Stimulated activated memory B cell treated with anti-CD40 and anti-IgM and Interleukin-4, amounts not matched to agents 10 μg/mL and 1 μg/mL and 100 μg/mL, for 72 hours (primary cell): ENCODE measurements around the gene TBL1XR1.
"Not testable (repeated sequence)": the region's sequence is repeated elsewhere in the genome, so short reads cannot be mapped to it uniquely, and the experiment has no call there.

Source experiments
- ATAC-seq: fragments of 150-1000 bp; cut with Tn5 transposase; 2 replicates; pipeline ENCODE4 v1.10.0; 2021
- H3K27ac Mint-ChIP-seq: one replicate; pipeline ENCODE4 v1.8.0; 2022; ENCODE audit warnings: mild to moderate bottlenecking, mixed read lengths
- H3K27me3 Mint-ChIP-seq: one replicate; pipeline ENCODE4 v1.8.0; 2022; ENCODE audit warnings: mixed read lengths
- H3K36me3 Mint-ChIP-seq: one replicate; pipeline ENCODE4 v1.8.0; 2022; ENCODE audit warnings: mixed read lengths
- H3K4me1 Mint-ChIP-seq: one replicate; pipeline ENCODE4 v1.8.0; 2022; ENCODE audit warnings: mixed read lengths
- H3K4me3 Mint-ChIP-seq: one replicate; pipeline ENCODE4 v1.8.0; 2022; ENCODE audit warnings: mild to moderate bottlenecking, moderate library complexity, mixed read lengths
- H3K9me3 Mint-ChIP-seq: one replicate; pipeline ENCODE4 v1.8.0; 2022; ENCODE audit warnings: mixed read lengths

TBL1XR1 gene

GRCh38 chr3:177147790-177148189, 49.5 kb downstream of the TBL1XR1 start:
- Mint-ChIP-seq H3K27me3 (no peaks in the 10 kb centered on the region), H3K9me3 (no peaks in the 10 kb centered on the region), H3K4me1 (peaks cover 74% of the 10 kb centered on the region), H3K27ac (peak overlapping the region; percentile 77), H3K4me3 (no peak overlapping the region), H3K36me3 (peaks cover 11% of the 10 kb centered on the region)
- no peak for ATAC-seq

DNA sequence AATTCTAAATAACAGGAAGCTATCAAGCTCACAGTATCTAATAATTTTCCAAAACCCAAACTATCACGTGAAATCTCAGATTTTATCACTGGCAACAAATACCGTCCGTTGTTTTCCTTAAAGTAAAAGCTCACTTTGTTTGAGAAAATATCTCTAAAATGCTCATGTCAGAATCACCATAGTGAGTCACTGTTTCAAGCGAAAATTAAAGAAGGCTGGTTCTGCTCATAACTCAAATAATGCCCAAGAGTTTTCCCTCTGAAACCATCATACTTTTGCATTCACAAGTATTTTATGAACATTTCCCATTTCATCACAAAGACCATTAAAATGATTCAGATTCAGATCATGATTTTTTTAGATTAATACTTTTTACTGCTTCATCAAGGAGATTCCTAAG, 50.6 kb downstream of the TBL1XR1 start:
- Mint-ChIP-seq H3K36me3 (peaks cover 11% of the 10 kb centered on the region), H3K9me3 (no peaks in the 10 kb centered on the region), H3K27me3 (no peaks in the 10 kb centered on the region), H3K27ac (peak overlapping the region; percentile 77), H3K4me1 (peaks cover 72% of the 10 kb centered on the region), H3K4me3 (no peak overlapping the region)
- no peak for ATAC-seq

GRCh38 chr3:177145954-177146353, 51.3 kb downstream of the TBL1XR1 start:
- peaks cover 11% of the 10 kb centered on the region for H3K36me3 Mint-ChIP-seq
- no peak for ATAC-seq
- H3K9me3 Mint-ChIP-seq, result no peaks in the 10 kb centered on the region
- H3K27me3 Mint-ChIP-seq, result no peaks in the 10 kb centered on the region
- no peak overlapping the region for H3K4me3 Mint-ChIP-seq
- H3K27ac Mint-ChIP-seq, result peak overlapping the region; percentile 77
- H3K4me1 Mint-ChIP-seq, result peaks cover 67% of the 10 kb centered on the region

DNA sequence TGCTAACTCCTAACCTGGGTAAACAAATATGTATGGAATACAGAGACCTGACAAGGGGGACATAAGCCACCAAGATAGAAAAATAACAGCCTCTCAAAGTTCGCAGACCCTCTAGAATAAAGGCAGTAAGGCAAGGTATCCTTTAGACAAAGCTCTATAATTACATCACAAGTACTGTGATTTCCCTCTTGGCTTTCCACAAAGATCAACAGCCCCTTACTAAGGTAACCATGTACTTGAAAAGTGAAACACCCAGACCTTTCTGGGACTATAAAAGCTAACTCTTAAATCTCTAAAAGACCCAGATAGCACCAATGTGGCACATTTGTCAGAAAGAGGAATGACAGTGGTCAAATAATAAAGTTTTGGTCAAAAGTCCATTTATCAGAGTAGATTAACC, 51.9 kb downstream of the TBL1XR1 start:
- peaks cover 61% of the 10 kb centered on the region for H3K4me1 Mint-ChIP-seq
- H3K27me3 Mint-ChIP-seq, result no peaks in the 10 kb centered on the region
- ATAC-seq, result peak; percentile 50
- H3K4me3 Mint-ChIP-seq, result peak overlapping the region; percentile 45
- peaks cover 11% of the 10 kb centered on the region for H3K36me3 Mint-ChIP-seq
- no peaks in the 10 kb centered on the region for H3K9me3 Mint-ChIP-seq
- H3K27ac Mint-ChIP-seq, result peak overlapping the region; percentile 77

DNA sequence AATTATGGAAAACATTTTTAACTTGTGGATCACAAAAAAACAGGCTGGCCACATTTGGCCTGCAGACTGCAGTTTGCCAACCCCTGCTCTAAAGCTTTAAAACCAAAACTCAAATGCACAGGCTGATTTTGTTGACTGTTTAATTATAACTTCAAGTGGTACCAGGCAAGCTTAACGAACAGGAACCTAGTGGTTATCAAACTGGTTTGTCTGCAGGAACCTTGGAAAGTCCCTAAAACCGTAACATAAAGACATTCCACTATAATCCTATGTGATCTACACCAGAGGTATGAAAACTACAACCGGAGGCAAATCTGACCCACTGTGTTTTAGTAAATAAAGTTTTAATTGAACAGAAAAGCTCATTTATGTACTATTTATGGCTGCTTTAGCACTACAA, 52.4 kb downstream of the TBL1XR1 start:
- Mint-ChIP-seq H3K36me3 (peaks cover 11% of the 10 kb centered on the region), H3K4me3 (peak overlapping the region; percentile 45), H3K4me1 (peaks cover 57% of the 10 kb centered on the region), H3K27me3 (no peaks in the 10 kb centered on the region), H3K9me3 (no peaks in the 10 kb centered on the region), H3K27ac (peak overlapping the region; percentile 77)
- peak; percentile 77 for ATAC-seq

- Mint-ChIP-seq H3K4me3 (no peak overlapping the region), H3K4me1 (peaks cover 72% of the 10 kb centered on the region)
- no peak for ATAC-seq
These were observed 55.2 kb downstream of the TBL1XR1 start for GRCh38 chr3:177141899-177142646.

GRCh38 chr3:177141471-177141870, 55.8 kb downstream of the TBL1XR1 start:
- Mint-ChIP-seq H3K4me3 (no peak overlapping the region), H3K27ac (peak overlapping the region; percentile 31), H3K27me3 (no peaks in the 10 kb centered on the region), H3K36me3 (peaks cover 25% of the 10 kb centered on the region), H3K4me1 (peaks cover 70% of the 10 kb centered on the region), H3K9me3 (no peaks in the 10 kb centered on the region)
- ATAC-seq, result no peak

More at GRCh38 chr3:177141899-177142646, 55.2 kb downstream of the TBL1XR1 start:
- no peaks in the 10 kb centered on the region for H3K9me3 Mint-ChIP-seq
- H3K27ac Mint-ChIP-seq, result peak overlapping the region; percentile 31
- H3K27me3 Mint-ChIP-seq, result no peaks in the 10 kb centered on the region
- H3K36me3 Mint-ChIP-seq, result peaks cover 25% of the 10 kb centered on the region

- not testable (repeated sequence) for H3K4me3 Mint-ChIP-seq, ATAC-seq, H3K9me3 Mint-ChIP-seq
These were observed 58.1 kb downstream of the TBL1XR1 start for GRCh38 chr3:177139220-177139619.

DNA sequence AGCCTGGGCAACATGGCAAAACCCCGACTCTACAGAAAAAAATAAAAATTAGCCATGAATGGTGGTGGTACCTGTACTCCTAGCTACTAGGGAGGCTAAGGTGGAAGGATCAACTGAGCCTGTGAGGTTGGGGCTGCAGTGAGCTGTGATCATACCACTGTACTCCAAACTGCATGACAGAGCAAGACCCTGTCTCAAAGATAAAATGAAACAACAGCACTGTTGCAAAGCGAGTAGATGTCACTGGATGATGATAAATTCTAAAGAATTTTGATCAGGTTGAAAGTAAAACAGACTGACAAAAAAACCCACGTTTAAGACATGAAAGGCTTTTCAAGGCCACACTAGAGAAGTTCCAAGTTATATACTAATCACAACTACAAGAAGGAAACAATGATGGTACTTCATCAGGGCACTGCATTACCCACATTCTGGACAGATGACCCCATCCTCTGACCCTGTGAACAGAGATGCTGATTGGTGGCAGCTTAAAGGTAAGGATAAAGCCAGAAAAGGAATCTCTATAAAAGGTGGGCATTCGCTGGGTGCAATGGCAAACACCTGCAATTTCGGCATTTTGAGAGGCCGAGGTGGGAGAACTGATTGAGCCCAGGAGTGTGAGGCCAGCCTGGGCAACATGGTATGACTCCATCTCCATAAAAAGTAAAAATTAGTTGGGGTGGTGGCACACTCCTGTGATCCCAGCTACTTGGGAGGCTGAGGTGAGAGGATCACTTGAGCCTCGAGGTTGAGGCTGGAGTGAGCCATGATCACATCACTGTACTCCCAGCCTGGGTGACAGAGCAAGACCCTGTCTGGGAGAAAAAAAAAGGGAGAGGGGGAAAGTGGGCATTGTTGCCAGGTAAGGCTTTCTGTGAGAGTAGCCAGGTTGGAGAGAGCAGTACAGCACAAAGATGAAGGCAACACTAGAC, 59.2 kb downstream of the TBL1XR1 start:
- no peak overlapping the region for H3K27ac Mint-ChIP-seq
- H3K4me1 Mint-ChIP-seq, result peaks cover 70% of the 10 kb centered on the region
- no peak for ATAC-seq
- no peak overlapping the region for H3K4me3 Mint-ChIP-seq
- H3K9me3 Mint-ChIP-seq, result no peaks in the 10 kb centered on the region
- H3K27me3 Mint-ChIP-seq, result no peaks in the 10 kb centered on the region
- peaks cover 33% of the 10 kb centered on the region for H3K36me3 Mint-ChIP-seq

More at GRCh38 chr3:177139220-177139619, 58.1 kb downstream of the TBL1XR1 start:
- Mint-ChIP-seq H3K4me1 (peaks cover 71% of the 10 kb centered on the region), H3K36me3 (peaks cover 33% of the 10 kb centered on the region)
- H3K27me3 Mint-ChIP-seq, H3K27ac Mint-ChIP-seq: not testable (repeated sequence)

GRCh38 chr3:177136741-177137140, 60.5 kb downstream of the TBL1XR1 start:
- Mint-ChIP-seq H3K36me3 (peaks cover 41% of the 10 kb centered on the region), H3K4me3 (no peak overlapping the region), H3K4me1 (peaks cover 73% of the 10 kb centered on the region), H3K27me3 (no peaks in the 10 kb centered on the region), H3K27ac (no peak overlapping the region), H3K9me3 (no peaks in the 10 kb centered on the region)
- no peak for ATAC-seq

- Mint-ChIP-seq H3K36me3 (peaks cover 47% of the 10 kb centered on the region), H3K4me3 (no peak overlapping the region), H3K9me3 (no peaks in the 10 kb centered on the region), H3K4me1 (peaks cover 72% of the 10 kb centered on the region), H3K27me3 (no peaks in the 10 kb centered on the region), H3K27ac (peak overlapping the region; percentile 11)
- ATAC-seq, result no peak
These were observed 61.3 kb downstream of the TBL1XR1 start for GRCh38 chr3:177135841-177136492.

- peaks cover 84% of the 10 kb centered on the region for H3K4me1 Mint-ChIP-seq
- H3K4me3 Mint-ChIP-seq, result no peak overlapping the region
- H3K9me3 Mint-ChIP-seq, result no peaks in the 10 kb centered on the region
- H3K36me3 Mint-ChIP-seq, result peaks cover 58% of the 10 kb centered on the region
- no peak for ATAC-seq
- H3K27me3 Mint-ChIP-seq, result no peaks in the 10 kb centered on the region
- no peak overlapping the region for H3K27ac Mint-ChIP-seq
These were observed 62.5 kb downstream of the TBL1XR1 start for GRCh38 chr3:177134816-177135210.

- no peak overlapping the region for H3K4me3 Mint-ChIP-seq
- no peak for ATAC-seq
- H3K4me1 Mint-ChIP-seq, result peaks cover 82% of the 10 kb centered on the region
- peak overlapping the region; percentile 31 for H3K27ac Mint-ChIP-seq
- no peaks in the 10 kb centered on the region for H3K27me3 Mint-ChIP-seq
- no peaks in the 10 kb centered on the region for H3K9me3 Mint-ChIP-seq
- peaks cover 57% of the 10 kb centered on the region for H3K36me3 Mint-ChIP-seq
These were observed 63.1 kb downstream of the TBL1XR1 start for GRCh38 chr3:177133860-177134815.

- Mint-ChIP-seq H3K36me3 (peaks cover 54% of the 10 kb centered on the region), H3K9me3 (no peaks in the 10 kb centered on the region), H3K4me3 (no peak overlapping the region), H3K4me1 (peaks cover 78% of the 10 kb centered on the region), H3K27me3 (no peaks in the 10 kb centered on the region), H3K27ac (peak overlapping the region; percentile 18)
- ATAC-seq, result no peak
These were observed 65.2 kb downstream of the TBL1XR1 start for GRCh38 chr3:177131927-177132636.
